ENCODE results near the gene FDXR.

FDXR gene

GRCh38 chr17:74868908-74869255 lies 3.9 kb downstream of the FDXR start:
- Mint-ChIP-seq H3K4me3 (no peak overlapping the region), H3K27me3 (no peaks in the 10 kb centered on the region), H3K27ac (peak overlapping the region in 1 of 2 donors; percentile 50), H3K9me3 (no peaks in the 10 kb centered on the region), H3K4me1 (peaks cover 26% of the 10 kb centered on the region)
- no peak for DNase-seq
- no peak for ATAC-seq

- ATAC-seq = no peak
- Mint-ChIP-seq H3K27ac (peak overlapping the region in 1 of 2 donors; percentile 50), H3K27me3 (peaks cover 3% of the 10 kb centered on the region)
Measured at GRCh38 chr17:74868251-74868907, 4.4 kb downstream of the FDXR start.

GRCh38 chr17:74866198-74866835 lies 6.5 kb downstream of the FDXR start:
- Mint-ChIP-seq H3K4me3 (no peak overlapping the region), H3K27me3 (peaks cover 24% of the 10 kb centered on the region), H3K9me3 (no peaks in the 10 kb centered on the region), H3K27ac (peak overlapping the region in 1 of 2 donors; percentile 50), H3K4me1 (peaks cover 17% of the 10 kb centered on the region)
- DNase-seq = no peak
- no peak for ATAC-seq

More at GRCh38 chr17:74868251-74868907, 4.4 kb downstream of the FDXR start:
- no peak overlapping the region for H3K4me3 Mint-ChIP-seq
- H3K4me1 Mint-ChIP-seq = peaks cover 23% of the 10 kb centered on the region
- DNase-seq = no peak
- no peaks in the 10 kb centered on the region for H3K9me3 Mint-ChIP-seq

- Mint-ChIP-seq H3K4me3 (no peak overlapping the region), H3K27ac (no peak overlapping the region)
Measured at GRCh38 chr17:74865504-74866197, 7.1 kb downstream of the FDXR start.

GRCh38 chr17:74864866-74865395 lies 7.9 kb downstream of the FDXR start:
- ATAC-seq (peak; percentile 40), DNase-seq (peak; percentile 68 to 72)
- peaks cover 28% of the 10 kb centered on the region for H3K4me1 Mint-ChIP-seq
- H3K9me3 Mint-ChIP-seq = no peaks in the 10 kb centered on the region
- no peak overlapping the region for H3K27ac Mint-ChIP-seq
- no peak overlapping the region for H3K4me3 Mint-ChIP-seq
- peaks cover 38% of the 10 kb centered on the region for H3K27me3 Mint-ChIP-seq

More at GRCh38 chr17:74865504-74866197, 7.1 kb downstream of the FDXR start:
- ATAC-seq (no peak), DNase-seq (no peak)
- peaks cover 31% of the 10 kb centered on the region for H3K27me3 Mint-ChIP-seq
- H3K4me1 Mint-ChIP-seq = peaks cover 21% of the 10 kb centered on the region
- H3K9me3 Mint-ChIP-seq = no peaks in the 10 kb centered on the region

- Mint-ChIP-seq H3K4me3 (no peak overlapping the region), H3K27me3 (peaks cover 43% of the 10 kb centered on the region)
- ATAC-seq = no peak
Measured at GRCh38 chr17:74864297-74864865, 8.4 kb downstream of the FDXR start.

GRCh38 chr17:74863420-74864296 lies 9.1 kb downstream of the FDXR start:
- no peaks in the 10 kb centered on the region for H3K9me3 Mint-ChIP-seq
- H3K27me3 Mint-ChIP-seq = peaks cover 51% of the 10 kb centered on the region
- H3K4me3 Mint-ChIP-seq = no peak overlapping the region

More at GRCh38 chr17:74864297-74864865, 8.4 kb downstream of the FDXR start:
- Mint-ChIP-seq H3K4me1 (peaks cover 31% of the 10 kb centered on the region), H3K27ac (no peak overlapping the region), H3K9me3 (no peaks in the 10 kb centered on the region)
- DNase-seq = no peak

GRCh38 chr17:74862919-74863318 lies 9.9 kb downstream of the FDXR start:
- H3K27ac Mint-ChIP-seq = no peak overlapping the region
- peaks cover 58% of the 10 kb centered on the region for H3K27me3 Mint-ChIP-seq
- DNase-seq (no peak), ATAC-seq (no peak)
- no peaks in the 10 kb centered on the region for H3K9me3 Mint-ChIP-seq
- H3K4me3 Mint-ChIP-seq = no peak overlapping the region
- H3K4me1 Mint-ChIP-seq = peaks cover 36% of the 10 kb centered on the region

More at GRCh38 chr17:74863420-74864296, 9.1 kb downstream of the FDXR start:
- Mint-ChIP-seq H3K27ac (no peak overlapping the region), H3K4me1 (peaks cover 36% of the 10 kb centered on the region)
- DNase-seq (no peak), ATAC-seq (no peak)

- peak overlapping the region; percentile 62 to 68 for H3K4me3 Mint-ChIP-seq
- H3K9me3 Mint-ChIP-seq = no peaks in the 10 kb centered on the region
- DNase-seq = peak; percentile 78 to 80
- H3K27me3 Mint-ChIP-seq = peaks cover 64% of the 10 kb centered on the region
- H3K4me1 Mint-ChIP-seq = peaks cover 36% of the 10 kb centered on the region
- H3K27ac Mint-ChIP-seq = no peak overlapping the region
- peak; percentile 75 for ATAC-seq
Measured at GRCh38 chr17:74862108-74862901, 10.5 kb downstream of the FDXR start.

GRCh38 chr17:74861662-74862107 lies 11.1 kb downstream of the FDXR start:
- Mint-ChIP-seq H3K27ac (no peak overlapping the region), H3K4me3 (peak overlapping the region; percentile 62 to 68), H3K9me3 (no peaks in the 10 kb centered on the region), H3K27me3 (peaks cover 70% of the 10 kb centered on the region), H3K4me1 (peaks cover 36% of the 10 kb centered on the region)
- ATAC-seq (peak; percentile 3), DNase-seq (no peak)

- no peak for ATAC-seq
- H3K9me3 Mint-ChIP-seq = no peaks in the 10 kb centered on the region
- H3K27me3 Mint-ChIP-seq = peaks cover 76% of the 10 kb centered on the region
- DNase-seq = no peak
- H3K4me1 Mint-ChIP-seq = peaks cover 36% of the 10 kb centered on the region
- H3K4me3 Mint-ChIP-seq = peak overlapping the region; percentile 65 to 67
- peak overlapping the region in 1 of 2 donors; percentile 34 for H3K27ac Mint-ChIP-seq
Measured at GRCh38 chr17:74860872-74861661, 11.7 kb downstream of the FDXR start.

GRCh38 chr17:74860229-74860871 lies 12.4 kb downstream of the FDXR start:
- Mint-ChIP-seq H3K4me1 (peaks cover 36% of the 10 kb centered on the region), H3K9me3 (no peaks in the 10 kb centered on the region), H3K27ac (peak overlapping the region in 1 of 2 donors; percentile 77), H3K27me3 (peaks cover 84% of the 10 kb centered on the region), H3K4me3 (peak overlapping the region; percentile 65 to 75)
- peak; percentile 15 for ATAC-seq
- peak; percentile 34 to 44 for DNase-seq

Measured in stimulated activated naive CD8-positive, alpha-beta T cell treated with anti-CD3 and anti-CD28 coated beads, Interleukin-15, amount 100 ng/mL, for 72 hours (primary cell).